ENCODE data around the gene SOX13.

Gene SOX13

DNA sequence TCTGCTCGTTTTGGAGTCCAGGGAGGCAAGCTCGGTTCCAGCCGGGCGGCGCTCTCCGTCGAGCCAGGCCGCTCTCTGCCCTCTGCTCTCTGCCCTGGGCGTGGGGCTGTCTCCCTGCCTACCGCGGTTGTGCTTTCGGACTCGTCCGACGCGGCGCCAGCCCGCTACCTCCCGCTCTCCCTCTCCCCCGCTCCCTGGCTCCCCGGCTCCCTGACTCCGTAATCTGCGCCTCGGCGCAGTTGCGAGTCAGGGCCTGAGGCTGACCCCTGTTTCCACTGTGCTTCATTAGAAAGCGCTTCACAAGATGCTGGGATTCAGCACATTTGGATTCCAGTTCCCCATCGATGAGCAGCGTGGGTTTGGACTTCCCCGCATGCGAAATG is 2.2 kb downstream of the SOX13 start:
- Mint-ChIP-seq H3K4me1 (ENCODE audit: low read depth) (peaks cover 2% of the 10 kb centered on the region), H3K9me3 (no peaks in the 10 kb centered on the region), H3K36me3 (ENCODE audit: low read depth) (no peaks in the 10 kb centered on the region), H3K4me3 (peak overlapping the region; percentile 41), H3K27me3 (ENCODE audit: low read depth) (peaks cover 79% of the 10 kb centered on the region), H3K27ac (no peak overlapping the region)

DNA sequence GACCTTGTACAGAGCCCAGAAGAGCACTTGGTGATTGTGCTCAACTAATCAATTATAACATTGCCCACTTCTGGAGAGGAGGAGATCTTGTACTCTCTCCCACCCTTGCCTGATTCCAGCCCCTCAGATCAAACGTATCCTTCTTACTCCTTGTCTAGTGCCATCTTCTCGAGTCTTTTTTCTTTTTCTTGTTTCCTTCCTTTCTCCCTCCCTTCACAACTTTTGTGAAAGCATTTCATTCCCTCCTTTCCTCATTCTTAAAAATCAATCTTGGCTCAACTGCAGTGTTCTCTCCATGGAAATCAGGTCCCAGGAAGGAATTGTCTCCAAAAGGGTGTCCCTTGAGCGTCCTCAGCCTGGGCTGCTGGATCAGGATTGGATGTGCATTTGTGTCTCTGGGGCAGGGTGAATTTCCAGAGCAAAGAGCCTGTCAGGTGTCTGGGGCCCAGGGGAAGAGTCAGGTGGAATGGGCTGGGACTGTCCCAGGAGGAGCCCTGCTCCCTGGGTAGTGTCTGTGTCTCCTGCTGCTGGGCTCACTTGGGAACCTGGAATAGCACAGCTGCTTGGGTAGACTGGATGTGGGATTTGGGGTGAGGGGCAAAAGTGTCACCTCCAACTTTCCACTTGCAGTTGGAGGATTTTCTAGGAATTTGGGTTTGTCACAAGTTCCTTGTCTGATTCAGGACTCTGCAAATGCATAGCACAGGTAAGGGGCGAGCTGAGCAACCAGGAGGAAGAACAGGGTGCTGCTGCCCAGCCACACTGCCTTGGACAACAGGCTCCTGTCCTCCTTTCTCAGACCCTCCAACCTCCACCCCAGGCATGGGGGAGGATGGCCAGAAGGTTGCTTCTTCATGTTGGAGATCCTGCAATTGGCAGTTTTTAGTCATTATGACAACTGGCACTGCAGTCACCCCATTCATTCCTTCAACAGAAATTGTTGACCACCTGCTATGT is 3.3 kb downstream of the SOX13 start:
- no peak overlapping the region for H3K4me3 Mint-ChIP-seq
- H3K27me3 Mint-ChIP-seq (ENCODE audit: low read depth), result peaks cover 71% of the 10 kb centered on the region
- H3K27ac Mint-ChIP-seq, result no peak overlapping the region
- H3K36me3 Mint-ChIP-seq (ENCODE audit: low read depth), result no peaks in the 10 kb centered on the region
- no peaks in the 10 kb centered on the region for H3K9me3 Mint-ChIP-seq
- H3K4me1 Mint-ChIP-seq (ENCODE audit: low read depth), result peaks cover 2% of the 10 kb centered on the region

DNA sequence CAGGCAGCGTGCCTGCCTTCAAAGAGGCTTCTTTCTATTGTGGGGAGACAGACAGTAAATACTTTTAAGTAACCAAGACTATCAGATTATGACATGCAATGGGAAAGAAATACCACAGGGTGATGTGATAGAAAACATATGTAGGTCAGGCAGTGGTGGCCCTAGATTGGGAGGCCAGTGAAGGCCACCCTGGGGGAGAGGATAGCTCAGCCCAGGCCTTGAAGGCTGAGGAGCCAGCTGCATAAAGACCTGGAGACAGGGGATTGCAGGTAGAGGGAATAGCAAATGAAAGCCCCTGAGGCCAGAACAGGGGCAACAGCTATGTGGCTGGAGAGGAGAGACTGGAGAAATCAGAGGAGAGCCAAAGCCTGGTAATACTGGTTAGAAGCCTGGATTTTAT is 4.0 kb downstream of the SOX13 start:
- H3K4me1 Mint-ChIP-seq (ENCODE audit: low read depth), result peaks cover 2% of the 10 kb centered on the region
- no peaks in the 10 kb centered on the region for H3K36me3 Mint-ChIP-seq (ENCODE audit: low read depth)

DNA sequence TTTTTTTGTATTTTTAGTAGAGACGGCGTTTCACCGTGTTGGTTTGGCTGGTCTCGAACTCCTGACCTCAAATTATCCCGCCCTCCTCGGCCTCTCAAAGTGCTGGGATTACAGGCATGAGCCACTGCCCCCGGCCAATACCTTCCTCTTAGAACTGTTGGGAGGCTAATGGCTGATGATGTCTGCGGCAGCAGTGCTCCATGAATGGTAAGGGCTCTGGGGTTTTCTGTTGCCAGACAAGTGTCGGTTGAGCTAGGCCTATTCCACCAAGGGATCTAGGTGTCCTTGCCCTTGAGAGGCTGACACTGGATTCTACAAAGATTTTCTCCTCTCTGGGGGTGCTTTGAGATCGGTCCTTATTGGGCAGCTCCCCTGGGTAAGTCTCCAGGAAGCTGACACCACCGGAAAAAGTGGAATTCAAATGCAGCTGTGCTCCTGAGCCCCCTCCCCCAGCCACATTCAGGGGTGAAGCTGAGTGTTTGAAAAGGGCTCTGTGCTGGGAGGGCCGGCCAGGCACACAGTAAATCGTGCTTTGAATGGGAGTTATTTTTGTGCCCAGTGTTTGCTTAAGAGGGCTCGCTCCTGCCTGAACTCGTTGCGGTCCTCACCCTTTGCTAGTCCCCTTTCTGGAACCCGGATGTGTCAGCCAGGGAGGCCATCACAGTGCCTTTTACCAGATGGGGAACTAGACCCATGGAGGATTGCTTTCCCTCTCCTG is 5.2 kb downstream of the SOX13 start:
- Mint-ChIP-seq H3K36me3 (ENCODE audit: low read depth) (no peaks in the 10 kb centered on the region), H3K4me1 (ENCODE audit: low read depth) (no peaks in the 10 kb centered on the region), H3K27me3 (ENCODE audit: low read depth) (peaks cover 55% of the 10 kb centered on the region), H3K4me3 (no peak overlapping the region), H3K27ac (no peak overlapping the region), H3K9me3 (no peaks in the 10 kb centered on the region)

More for the DNA sequence above, 4.0 kb downstream of the SOX13 start:
- Mint-ChIP-seq H3K4me3 (no peak overlapping the region), H3K27ac (no peak overlapping the region), H3K9me3 (no peaks in the 10 kb centered on the region), H3K27me3 (ENCODE audit: low read depth) (peaks cover 64% of the 10 kb centered on the region)

DNA sequence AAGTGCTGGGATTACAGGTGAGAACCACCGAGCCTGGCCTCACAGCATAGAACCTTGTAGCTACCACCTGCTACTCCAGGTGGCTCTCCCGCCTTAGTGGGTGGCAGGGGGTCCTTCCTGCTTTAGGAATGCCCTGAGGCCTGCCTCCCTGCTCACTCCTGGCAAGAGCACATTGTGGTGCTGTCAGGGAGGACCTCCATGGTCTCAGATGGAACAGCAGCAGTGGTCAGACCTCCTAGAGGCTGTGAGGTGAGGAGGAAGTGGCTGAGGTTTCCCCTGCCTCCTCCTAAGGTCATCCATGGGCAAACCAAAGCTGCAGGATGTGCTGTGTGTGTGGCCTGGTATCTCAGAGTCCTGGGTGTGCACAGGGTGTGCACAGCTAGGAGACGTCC is 6.7 kb downstream of the SOX13 start:
- Mint-ChIP-seq H3K27me3 (ENCODE audit: low read depth) (peaks cover 43% of the 10 kb centered on the region), H3K9me3 (no peaks in the 10 kb centered on the region), H3K4me3 (no peak overlapping the region), H3K4me1 (ENCODE audit: low read depth) (no peaks in the 10 kb centered on the region), H3K36me3 (ENCODE audit: low read depth) (no peaks in the 10 kb centered on the region), H3K27ac (no peak overlapping the region)

DNA sequence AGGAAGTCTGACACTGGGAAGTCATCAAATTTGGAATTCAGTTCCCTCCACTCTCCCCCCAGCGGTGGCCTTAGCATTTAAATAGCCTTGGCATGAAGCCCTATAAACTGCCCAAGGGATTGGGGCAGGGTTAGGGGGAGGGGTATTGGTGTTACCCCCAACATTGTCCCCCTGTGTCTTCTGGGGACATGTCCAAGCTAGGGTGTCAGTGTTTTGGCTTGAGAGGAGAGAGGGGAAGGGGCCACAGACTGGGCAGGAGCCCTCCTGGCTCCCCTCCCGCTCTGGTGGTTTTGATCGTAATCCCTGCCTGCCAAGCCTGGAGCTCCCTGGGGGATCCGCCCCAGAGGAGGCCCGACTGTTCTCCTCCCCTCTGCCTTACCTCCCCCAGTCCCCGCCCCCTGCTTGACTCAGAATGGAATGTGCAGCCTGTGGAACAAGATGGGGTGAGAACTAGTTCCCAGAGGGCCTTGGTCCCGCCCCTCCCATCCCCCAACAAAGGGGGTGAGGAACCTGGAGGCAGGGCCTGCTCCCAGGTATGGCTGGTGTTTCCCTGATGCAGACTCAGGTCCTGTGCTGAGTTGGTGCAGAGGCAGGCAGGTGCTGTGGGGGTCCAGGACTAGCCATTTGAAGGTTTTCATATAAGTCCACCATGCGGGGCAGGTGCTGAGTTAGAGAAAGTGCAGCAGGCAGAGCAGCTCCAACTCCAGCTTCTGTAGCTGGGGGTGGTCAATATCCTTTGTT is 7.4 kb downstream of the SOX13 start:
- no peaks in the 10 kb centered on the region for H3K36me3 Mint-ChIP-seq (ENCODE audit: low read depth)
- H3K27ac Mint-ChIP-seq, result no peak overlapping the region

DNA sequence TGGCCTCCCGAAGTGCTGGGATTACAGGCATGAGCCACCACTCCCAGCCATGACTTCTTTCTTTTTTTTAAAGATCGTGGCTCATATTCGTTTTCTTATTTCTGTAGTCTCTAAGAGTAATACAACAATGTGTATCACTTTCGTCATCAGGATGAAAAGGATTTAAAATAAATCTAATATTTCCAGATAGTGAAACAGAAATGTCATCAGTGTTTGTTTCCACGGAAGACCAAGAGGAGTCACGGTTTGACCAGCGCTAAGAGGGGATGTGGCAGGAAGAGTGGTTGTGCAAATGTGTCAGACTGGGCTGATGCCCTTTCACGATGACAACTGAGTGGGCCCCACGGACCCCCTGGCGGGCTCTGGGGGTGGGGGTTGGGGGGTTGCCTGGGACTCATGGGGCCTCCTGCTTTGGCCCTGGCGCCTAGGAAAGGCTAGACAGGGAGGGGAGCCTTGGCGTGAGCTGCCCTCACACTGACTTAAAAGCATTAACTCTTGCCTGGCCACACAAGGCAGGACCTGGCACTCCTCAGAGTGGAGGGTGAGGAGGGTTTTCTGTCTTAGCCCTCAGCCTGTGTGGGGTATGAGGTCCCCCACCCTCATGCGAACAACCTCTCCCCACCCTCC is 8.4 kb downstream of the SOX13 start:
- H3K9me3 Mint-ChIP-seq, result no peaks in the 10 kb centered on the region

More for the DNA sequence above, 7.4 kb downstream of the SOX13 start:
- H3K4me3 Mint-ChIP-seq, result no peak overlapping the region
- H3K4me1 Mint-ChIP-seq (ENCODE audit: low read depth), result no peaks in the 10 kb centered on the region
- H3K27me3 Mint-ChIP-seq (ENCODE audit: low read depth), result peaks cover 36% of the 10 kb centered on the region
- H3K9me3 Mint-ChIP-seq, result no peaks in the 10 kb centered on the region

DNA sequence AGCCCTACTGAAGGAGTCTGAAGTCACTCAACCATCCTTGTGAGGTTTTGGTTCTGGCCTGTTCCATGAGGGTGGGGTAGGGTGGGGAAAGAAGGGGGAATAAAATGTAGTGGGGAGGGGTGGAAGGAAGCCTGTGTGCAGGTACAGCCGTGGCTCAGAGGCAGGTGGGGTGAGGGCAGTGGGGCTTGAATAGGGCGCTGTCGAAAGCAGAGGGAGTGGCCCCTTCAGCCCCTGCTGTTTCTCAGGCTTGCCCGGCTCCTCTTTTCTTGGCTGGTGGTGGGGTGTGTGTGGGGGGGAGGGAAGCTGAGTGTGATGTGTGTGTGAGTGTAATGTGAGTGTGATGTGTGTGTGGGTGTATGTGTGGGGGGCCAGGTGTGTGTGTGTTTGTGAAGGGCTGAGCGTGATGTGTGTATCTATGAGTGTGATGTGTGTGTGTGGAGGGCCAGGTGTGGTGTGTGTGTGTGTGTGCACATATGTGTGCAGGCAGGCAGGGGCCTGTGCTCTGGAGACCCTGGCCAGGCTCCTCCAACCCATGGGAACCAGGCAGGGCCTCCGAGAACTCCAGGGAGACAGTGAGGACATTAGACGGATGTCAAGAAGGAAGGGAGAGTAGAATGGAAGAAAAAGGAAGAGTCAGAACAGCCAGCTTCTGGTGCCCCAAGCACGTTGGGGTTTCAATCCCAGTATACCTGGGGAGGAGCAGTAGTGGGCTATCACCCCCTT is 9.0 kb downstream of the SOX13 start:
- no peak overlapping the region for H3K27ac Mint-ChIP-seq
- peaks cover 20% of the 10 kb centered on the region for H3K27me3 Mint-ChIP-seq (ENCODE audit: low read depth)
- no peaks in the 10 kb centered on the region for H3K9me3 Mint-ChIP-seq
- no peak overlapping the region for H3K4me3 Mint-ChIP-seq
- no peaks in the 10 kb centered on the region for H3K4me1 Mint-ChIP-seq (ENCODE audit: low read depth)
- no peaks in the 10 kb centered on the region for H3K36me3 Mint-ChIP-seq (ENCODE audit: low read depth)

More for the DNA sequence above, 8.4 kb downstream of the SOX13 start:
- Mint-ChIP-seq H3K27ac (no peak overlapping the region), H3K36me3 (ENCODE audit: low read depth) (no peaks in the 10 kb centered on the region), H3K4me1 (ENCODE audit: low read depth) (no peaks in the 10 kb centered on the region), H3K4me3 (no peak overlapping the region), H3K27me3 (ENCODE audit: low read depth) (peaks cover 26% of the 10 kb centered on the region)

DNA sequence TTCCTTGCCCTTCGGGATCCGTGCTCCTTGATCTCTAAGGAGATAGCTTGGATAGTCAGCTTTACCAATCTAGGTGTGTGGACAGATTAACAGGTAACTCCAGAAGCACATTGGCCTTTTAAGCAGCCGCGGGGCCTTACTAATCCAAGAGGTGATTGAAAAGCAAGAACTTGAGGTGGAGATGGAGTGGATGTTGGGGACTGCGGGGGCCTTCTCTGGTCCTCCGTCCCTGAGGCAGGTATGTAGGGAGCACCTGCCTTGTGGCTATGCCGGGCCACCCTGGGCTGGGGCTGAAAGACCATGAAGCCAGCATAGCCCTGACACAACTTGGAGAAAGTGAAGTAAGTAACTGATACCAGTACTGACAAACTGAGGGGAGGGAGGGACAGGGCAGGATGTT is 10.6 kb downstream of the SOX13 start:
- Mint-ChIP-seq H3K27ac (no peak overlapping the region), H3K27me3 (ENCODE audit: low read depth) (peaks cover 4% of the 10 kb centered on the region), H3K4me1 (ENCODE audit: low read depth) (no peaks in the 10 kb centered on the region)

DNA sequence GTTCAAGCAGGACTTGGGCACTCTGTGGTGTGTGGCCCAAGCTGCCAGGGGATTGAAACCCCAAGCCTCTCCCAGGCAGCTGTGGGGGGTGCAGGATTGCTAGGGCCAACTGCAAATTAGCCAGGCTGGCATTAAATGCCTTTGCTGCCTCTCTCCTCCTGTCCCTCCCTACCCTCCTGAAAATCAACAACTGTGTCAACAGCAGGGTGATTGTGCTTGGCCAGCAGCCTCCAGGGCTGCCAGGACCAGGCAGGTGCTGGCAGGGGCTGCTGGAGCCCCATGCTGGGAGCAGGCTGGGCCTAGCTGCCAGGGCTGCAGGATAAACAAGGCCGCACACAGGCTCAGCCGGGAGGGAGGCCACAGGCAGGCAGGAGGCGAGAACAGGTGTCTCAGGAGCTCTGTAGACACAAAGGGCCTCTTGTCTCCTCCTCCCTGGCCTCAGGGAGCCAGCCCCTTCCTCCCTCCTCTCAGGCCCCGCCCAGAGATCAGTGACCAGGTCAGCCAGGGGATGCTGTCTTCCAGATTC is 11.4 kb downstream of the SOX13 start:
- Mint-ChIP-seq H3K9me3 (no peaks in the 10 kb centered on the region), H3K27ac (no peak overlapping the region), H3K4me1 (ENCODE audit: low read depth) (no peaks in the 10 kb centered on the region), H3K27me3 (ENCODE audit: low read depth) (peaks cover 3% of the 10 kb centered on the region), H3K4me3 (no peak overlapping the region), H3K36me3 (ENCODE audit: low read depth) (no peaks in the 10 kb centered on the region)

More for the DNA sequence above, 10.6 kb downstream of the SOX13 start:
- no peaks in the 10 kb centered on the region for H3K36me3 Mint-ChIP-seq (ENCODE audit: low read depth)
- no peaks in the 10 kb centered on the region for H3K9me3 Mint-ChIP-seq
- no peak overlapping the region for H3K4me3 Mint-ChIP-seq

DNA sequence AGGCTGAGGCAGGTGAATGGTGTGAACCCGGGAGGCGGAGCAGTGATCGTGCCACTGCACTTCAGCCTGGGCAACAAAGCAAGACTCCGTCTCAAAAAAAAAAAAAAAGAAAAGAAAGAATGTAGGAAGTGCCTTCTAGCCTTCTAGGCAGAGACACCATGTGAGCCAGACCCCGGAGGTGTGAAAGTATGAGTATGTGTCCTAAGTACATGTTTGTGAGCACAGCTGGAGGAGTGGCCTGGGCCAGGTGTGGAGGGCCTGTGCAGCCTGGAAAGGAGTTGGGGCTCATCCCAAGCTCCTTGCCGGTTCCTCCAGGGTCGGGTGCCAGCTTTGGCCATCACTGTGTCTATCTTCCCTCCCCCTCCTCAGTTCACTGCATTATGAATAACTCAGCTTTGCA is 13.0 kb downstream of the SOX13 start:
- Mint-ChIP-seq H3K9me3 (no peaks in the 10 kb centered on the region), H3K4me3 (no peak overlapping the region), H3K4me1 (ENCODE audit: low read depth) (no peaks in the 10 kb centered on the region), H3K36me3 (ENCODE audit: low read depth) (no peaks in the 10 kb centered on the region), H3K27me3 (ENCODE audit: low read depth) (peaks cover 3% of the 10 kb centered on the region), H3K27ac (no peak overlapping the region)

DNA sequence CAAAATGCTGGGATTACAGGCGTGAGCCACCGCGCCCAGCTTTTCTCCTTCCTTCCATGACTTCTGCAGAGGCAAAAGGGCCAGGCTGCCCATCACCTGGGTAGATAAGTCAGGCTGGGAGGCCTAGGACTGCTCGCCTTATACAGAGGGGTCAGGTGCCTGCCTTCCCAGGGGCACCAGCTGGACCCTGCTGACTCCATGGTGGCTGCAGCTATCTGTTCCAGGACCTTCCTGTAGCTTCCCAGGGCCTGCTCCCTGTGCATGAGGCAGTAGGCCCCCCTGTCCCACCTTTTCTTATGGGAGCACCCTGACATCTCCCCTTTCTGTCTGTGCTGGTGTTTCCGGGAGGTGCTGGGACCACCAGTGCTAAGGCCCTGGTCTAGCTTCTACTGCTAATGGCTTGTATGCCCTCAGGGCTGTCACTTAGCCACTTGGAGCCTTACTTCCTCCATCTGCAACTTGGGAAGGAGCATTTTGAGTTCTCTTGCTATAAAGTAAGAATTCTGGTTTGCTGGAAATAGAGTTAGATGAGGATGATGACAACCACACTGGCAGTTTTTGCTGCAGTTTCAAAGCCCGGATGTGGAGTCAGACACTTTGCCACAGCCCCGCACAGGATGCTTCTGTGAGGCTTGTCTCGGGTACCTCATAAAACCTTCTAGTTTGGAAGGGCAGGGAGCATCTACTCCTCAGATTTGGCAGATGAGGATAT is 14.4 kb downstream of the SOX13 start:
- no peaks in the 10 kb centered on the region for H3K4me1 Mint-ChIP-seq (ENCODE audit: low read depth)
- H3K27ac Mint-ChIP-seq, result no peak overlapping the region
- H3K9me3 Mint-ChIP-seq, result no peaks in the 10 kb centered on the region
- H3K27me3 Mint-ChIP-seq (ENCODE audit: low read depth), result peaks cover 3% of the 10 kb centered on the region
- no peaks in the 10 kb centered on the region for H3K36me3 Mint-ChIP-seq (ENCODE audit: low read depth)
- no peak overlapping the region for H3K4me3 Mint-ChIP-seq

DNA sequence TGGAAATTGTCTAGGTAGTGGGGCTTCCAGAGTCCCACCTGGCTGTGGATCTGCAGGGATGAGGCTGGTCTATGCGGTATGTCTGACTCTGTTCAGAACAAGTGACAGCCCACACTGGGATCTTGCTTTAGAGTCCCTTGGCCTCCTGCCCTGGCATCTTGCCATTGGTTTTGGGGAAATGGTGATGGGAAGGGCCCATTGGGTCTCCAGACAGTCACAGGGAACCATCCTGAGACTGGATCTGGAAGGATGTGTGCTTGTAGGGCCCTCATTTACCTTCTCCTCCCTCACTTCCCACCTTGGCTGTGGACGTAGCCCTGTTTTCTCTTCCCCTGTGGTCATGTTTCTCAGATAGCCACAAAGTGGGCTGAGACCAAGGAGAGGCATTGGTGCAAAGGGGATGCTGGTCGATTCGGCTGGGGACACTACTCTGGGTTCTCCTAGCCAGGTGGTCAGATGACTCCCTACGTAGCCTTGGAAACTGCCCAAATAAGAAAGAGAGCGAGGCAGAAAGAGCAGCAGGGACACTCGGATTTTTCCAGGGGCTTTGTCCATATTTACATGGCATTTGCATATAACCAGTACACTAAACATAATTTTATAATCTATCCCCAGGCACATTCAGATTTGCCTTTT is 15.1 kb downstream of the SOX13 start:
- Mint-ChIP-seq H3K9me3 (no peaks in the 10 kb centered on the region), H3K36me3 (ENCODE audit: low read depth) (no peaks in the 10 kb centered on the region), H3K27me3 (ENCODE audit: low read depth) (peaks cover 3% of the 10 kb centered on the region), H3K27ac (no peak overlapping the region), H3K4me1 (ENCODE audit: low read depth) (no peaks in the 10 kb centered on the region), H3K4me3 (no peak overlapping the region)
